Vagina (tissue), 2 donors: ENCODE data around the gene IMMP2L. TPM values are rescaled to one million over a fixed set of nuclear protein-coding genes. Genes with fewer than 3 reads are reported as not detected.
"Not testable (repeated sequence)": the region's sequence is repeated elsewhere in the genome, so short reads cannot be mapped to it uniquely, and the experiment has no call there.

Source experiments
- DNase-seq, 2 donors: peaks; one replicate each; pipeline ENCODE4 v3.0.0-alpha.2; 2017; ENCODE audit errors: extremely low spot score in 2 of 2
- H3K27ac ChIP-seq: fragments of 200-600 bp; sonication (generic); one replicate; pipeline ENCODE4 v1.5.1; 2019
- H3K27me3 ChIP-seq: fragments of 200-600 bp; sonication (generic); one replicate; pipeline ENCODE4 v1.5.1; 2019
- H3K36me3 ChIP-seq, 2 donors: fragments of 200-600 bp; sonication (generic); one replicate each; pipeline ENCODE4 v1.5.1; 2017 to 2019
- H3K4me1 ChIP-seq: fragments of 200-600 bp; sonication (generic); one replicate; pipeline ENCODE4 v1.5.1; 2019
- H3K4me3 ChIP-seq, 2 donors: fragments of 200-600 bp; sonication (generic); 1 replicate in 1 of 2; 2 replicates in 1 of 2; pipeline ENCODE4 v1.5.1; 2016 to 2019
- H3K9me3 ChIP-seq: fragments of 200-600 bp; sonication (generic); one replicate; pipeline ENCODE4 v1.5.1; 2019
- POLR2A ChIP-seq, 2 donors: fragments of 450-650 bp; IDR thresholded peaks; one replicate each; pipeline ENCODE4 v1.6.1; 2017; ENCODE audit warnings: antibody characterized with exemption in 2 of 2, mild to moderate bottlenecking in 2 of 2, moderate library complexity in 2 of 2
- POLR2AphosphoS5 ChIP-seq, 2 donors: sonication (generic); formaldehyde crosslinking; IDR thresholded peaks; one replicate each; pipeline ENCODE4 v1.9.0; 2017; ENCODE audit warnings: antibody characterized with exemption in 2 of 2, mild to moderate bottlenecking in 2 of 2, low read depth in 1 of 2; ENCODE audit not compliant: insufficient read depth in 1 of 2
- intact Hi-C: fragments of 100-400 bp; cut with DNase I; formaldehyde crosslinking; loops from one replicate; pipeline ENCODE4 v1.15.1; 2023
- total RNA-seq: library from RNA; depleted of rRNA; stranded (reverse); fragments of >200 nt; gene quantifications from one replicate; pipeline ENCODE4 v1.2.3, GENCODE V29; 2016
- TF ChIP-seq, protein P1 (sequence below), 3 experiments: fragments of 450-650 bp in 2 of 3; fragments of 200-600 bp in 1 of 3; sonication (generic) in 1 of 3; IDR thresholded peaks; one replicate each; pipeline ENCODE4 v1.5.1; 2017 to 2019; ENCODE audit warnings: antibody characterized with exemption in 3 of 3, mild to moderate bottlenecking in 2 of 3, moderate library complexity in 2 of 3

IMMP2L gene
- total RNA-seq, 1 donor from 2014 or later = 13.3 TPM

DNA sequence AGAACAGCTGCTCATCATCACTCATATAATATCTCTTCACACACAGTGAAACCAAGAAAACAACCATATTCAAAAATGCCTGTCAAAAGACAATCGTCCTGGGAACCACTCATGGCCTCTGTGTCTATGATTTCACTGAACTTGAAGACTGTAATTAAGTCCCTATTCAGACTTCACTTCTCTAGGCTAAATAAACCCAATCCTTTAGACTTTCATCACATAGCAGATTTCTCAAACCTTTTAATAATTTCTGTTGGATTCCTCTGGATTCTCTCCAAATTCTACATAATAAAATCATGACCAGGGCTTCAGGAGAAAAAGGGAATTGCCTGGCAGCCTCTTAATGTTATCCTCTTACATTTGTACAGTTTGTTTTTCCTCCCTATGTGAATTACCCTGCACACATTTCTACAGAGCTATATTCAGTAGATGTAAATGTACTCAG, 270.2 kb downstream of the IMMP2L start:
- no peaks in the 10 kb centered on the region for H3K27me3 ChIP-seq
- no peak for DNase-seq
- intact Hi-C loops = no loop called here
- TF ChIP-seq, protein P1, sequence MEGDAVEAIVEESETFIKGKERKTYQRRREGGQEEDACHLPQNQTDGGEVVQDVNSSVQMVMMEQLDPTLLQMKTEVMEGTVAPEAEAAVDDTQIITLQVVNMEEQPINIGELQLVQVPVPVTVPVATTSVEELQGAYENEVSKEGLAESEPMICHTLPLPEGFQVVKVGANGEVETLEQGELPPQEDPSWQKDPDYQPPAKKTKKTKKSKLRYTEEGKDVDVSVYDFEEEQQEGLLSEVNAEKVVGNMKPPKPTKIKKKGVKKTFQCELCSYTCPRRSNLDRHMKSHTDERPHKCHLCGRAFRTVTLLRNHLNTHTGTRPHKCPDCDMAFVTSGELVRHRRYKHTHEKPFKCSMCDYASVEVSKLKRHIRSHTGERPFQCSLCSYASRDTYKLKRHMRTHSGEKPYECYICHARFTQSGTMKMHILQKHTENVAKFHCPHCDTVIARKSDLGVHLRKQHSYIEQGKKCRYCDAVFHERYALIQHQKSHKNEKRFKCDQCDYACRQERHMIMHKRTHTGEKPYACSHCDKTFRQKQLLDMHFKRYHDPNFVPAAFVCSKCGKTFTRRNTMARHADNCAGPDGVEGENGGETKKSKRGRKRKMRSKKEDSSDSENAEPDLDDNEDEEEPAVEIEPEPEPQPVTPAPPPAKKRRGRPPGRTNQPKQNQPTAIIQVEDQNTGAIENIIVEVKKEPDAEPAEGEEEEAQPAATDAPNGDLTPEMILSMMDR (IDR thresholded peaks at IDR 0.05) = no peak
- no peak for TF ChIP-seq POLR2A (IDR thresholded peaks at IDR 0.05)
- TF ChIP-seq POLR2AphosphoS5 (IDR thresholded peaks at IDR 0.05; ENCODE audit: insufficient read depth in 1 of 2, low read depth in 1 of 2) = no peak
- H3K27ac ChIP-seq = no peak overlapping the region
- H3K9me3 ChIP-seq = no peaks in the 10 kb centered on the region
- H3K4me1 ChIP-seq = peaks cover 8% of the 10 kb centered on the region
- H3K4me3 ChIP-seq = no peak overlapping the region
- no peaks in the 10 kb centered on the region for H3K36me3 ChIP-seq

DNA sequence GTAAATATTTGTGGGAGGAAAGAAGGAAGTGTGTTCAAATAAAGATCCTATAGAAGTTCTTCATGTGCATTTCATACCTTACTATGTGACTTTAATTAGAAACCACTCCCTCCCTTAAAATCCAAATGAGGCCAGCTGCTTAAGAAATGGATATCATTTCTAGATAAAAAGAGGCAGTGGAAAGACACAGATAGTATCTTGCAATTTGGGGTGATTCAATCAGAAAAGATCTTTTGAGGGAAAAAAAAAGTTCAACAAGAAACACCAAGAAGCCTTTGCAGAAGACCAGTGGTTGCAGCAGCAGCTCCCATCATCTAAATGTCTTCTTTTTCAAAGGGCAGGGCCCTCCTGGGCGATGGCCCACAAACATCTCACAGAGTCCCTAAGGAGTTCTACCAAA, 271.3 kb downstream of the IMMP2L start:
- no peaks in the 10 kb centered on the region for H3K36me3 ChIP-seq
- DNase-seq = no peak
- no peak for TF ChIP-seq POLR2A (IDR thresholded peaks at IDR 0.05)
- TF ChIP-seq, protein P1 (IDR thresholded peaks at IDR 0.05) = no peak
- no peak for TF ChIP-seq POLR2AphosphoS5 (IDR thresholded peaks at IDR 0.05; ENCODE audit: insufficient read depth in 1 of 2, low read depth in 1 of 2)
- no peak overlapping the region for H3K4me3 ChIP-seq
- intact Hi-C loops = no loop called here
- H3K9me3 ChIP-seq = no peaks in the 10 kb centered on the region
- H3K27me3 ChIP-seq = no peaks in the 10 kb centered on the region
- H3K27ac ChIP-seq = no peak overlapping the region
- peaks cover 8% of the 10 kb centered on the region for H3K4me1 ChIP-seq

DNA sequence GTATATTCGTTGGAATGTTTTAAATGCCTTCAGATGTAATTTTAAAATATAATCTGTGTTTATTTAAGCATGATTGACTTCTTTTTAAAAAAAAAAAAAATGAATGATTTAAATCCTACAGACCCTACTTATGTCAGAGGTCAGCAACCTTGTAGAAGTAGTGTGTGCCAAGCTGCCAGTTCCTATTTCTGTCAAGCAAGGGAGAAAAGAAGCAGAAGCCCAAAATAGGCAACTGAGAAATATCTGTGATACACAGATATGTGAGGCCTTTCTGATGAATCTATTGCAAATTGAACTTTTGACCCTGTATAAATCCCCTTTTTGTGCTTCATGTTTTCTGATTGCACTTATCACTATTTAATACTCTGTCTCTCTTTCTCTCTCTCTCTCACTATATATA, 271.9 kb downstream of the IMMP2L start:
- no peaks in the 10 kb centered on the region for H3K9me3 ChIP-seq

GRCh38 chr7:111288441-111288840, 273.9 kb downstream of the IMMP2L start:
- intact Hi-C loops, DNase-seq, H3K36me3 ChIP-seq: not testable (repeated sequence)

More for the DNA sequence above, 271.9 kb downstream of the IMMP2L start:
- Histone ChIP-seq H3K36me3 (no peaks in the 10 kb centered on the region), H3K27ac (no peak overlapping the region), H3K27me3 (no peaks in the 10 kb centered on the region), H3K4me3 (no peak overlapping the region), H3K4me1 (peaks cover 8% of the 10 kb centered on the region)
- intact Hi-C loops = no loop called here
- no peak for DNase-seq
- TF ChIP-seq, protein P1 (IDR thresholded peaks at IDR 0.05) = no peak
- TF ChIP-seq POLR2AphosphoS5 (IDR thresholded peaks at IDR 0.05; ENCODE audit: insufficient read depth in 1 of 2, low read depth in 1 of 2) = no peak
- TF ChIP-seq POLR2A (IDR thresholded peaks at IDR 0.05) = no peak

DNA sequence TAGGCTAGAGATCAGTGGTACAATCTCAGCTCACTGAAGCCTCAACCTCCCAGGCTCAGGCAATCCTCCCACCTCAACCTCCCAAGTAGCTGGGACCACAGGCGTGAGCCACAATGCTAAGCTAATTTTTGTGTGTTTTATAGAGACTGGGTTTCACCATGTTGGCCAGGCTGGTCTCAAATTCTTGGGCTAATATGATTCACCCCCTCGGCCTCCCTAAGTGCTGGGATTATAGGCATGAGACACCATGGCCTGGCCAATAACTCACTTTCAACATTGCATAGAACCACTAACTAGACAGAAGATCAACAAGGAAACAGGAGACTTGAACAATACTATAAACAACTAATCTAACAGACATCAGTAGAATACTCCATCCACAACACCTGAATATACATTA, 279.7 kb downstream of the IMMP2L start:
- no peaks in the 10 kb centered on the region for H3K4me1 ChIP-seq
- no peaks in the 10 kb centered on the region for H3K36me3 ChIP-seq
- no peak overlapping the region for H3K27ac ChIP-seq
- H3K27me3 ChIP-seq = no peaks in the 10 kb centered on the region
- intact Hi-C loops = no loop called here
- no peaks in the 10 kb centered on the region for H3K9me3 ChIP-seq
- TF ChIP-seq POLR2A (IDR thresholded peaks at IDR 0.05) = no peak
- TF ChIP-seq, protein P1 (IDR thresholded peaks at IDR 0.05) = no peak
- TF ChIP-seq POLR2AphosphoS5 (IDR thresholded peaks at IDR 0.05; ENCODE audit: insufficient read depth in 1 of 2, low read depth in 1 of 2) = no peak
- no peak overlapping the region for H3K4me3 ChIP-seq
- DNase-seq = no peak

More at GRCh38 chr7:111288441-111288840, 273.9 kb downstream of the IMMP2L start:
- H3K27ac ChIP-seq, H3K27me3 ChIP-seq, H3K9me3 ChIP-seq, H3K4me3 ChIP-seq, H3K4me1 ChIP-seq: not testable (repeated sequence)
